ENCODE measurements around the gene HOXB4.

GRCh38 chr17:48593126-48593829 lies 15.1 kb upstream of the HOXB4 start, which contains the start of gene HOXB5:
- TF ChIP-seq POLR2A (IDR thresholded peaks at IDR 0.05; ENCODE audit: extremely low read depth, insufficient read length), result no peak
- TF ChIP-seq CTCF (IDR thresholded peaks at IDR 0.05; ENCODE audit: low read depth, low read length), result no peak
